ENCODE results near the gene FILIP1L. TPM values are rescaled to one million over a fixed set of nuclear protein-coding genes. Genes with fewer than 3 reads are reported as not detected.

The FILIP1L gene
- total and polyA plus RNA-seq, 8 donors: 10.6 to 98.4 (median 57.0) TPM

- WGBS, 5 donors: 31 to 74% (median 56%) methylated on average over 1 of the region's 1 CpG
- peaks cover 0 to 56% (median 36%) of the 10 kb centered on the region in 4 donors for H3K4me1 ChIP-seq
- H3K9me3 ChIP-seq: no peaks in the 10 kb centered on the region
- peak overlapping the region in 4 of 5 donors; percentile 36 to 77 (median 68) for H3K27ac ChIP-seq
- peak in 1 of 2 donors; percentile 78 for DNase-seq
- no peaks in the 10 kb centered on the region for H3K27me3 ChIP-seq
- no peak overlapping the region for H3K4me3 ChIP-seq
- intact Hi-C loops (cut with DNase I; ENCODE audit: low total_unique reads): no loop called here
- TF ChIP-seq, protein P1, sequence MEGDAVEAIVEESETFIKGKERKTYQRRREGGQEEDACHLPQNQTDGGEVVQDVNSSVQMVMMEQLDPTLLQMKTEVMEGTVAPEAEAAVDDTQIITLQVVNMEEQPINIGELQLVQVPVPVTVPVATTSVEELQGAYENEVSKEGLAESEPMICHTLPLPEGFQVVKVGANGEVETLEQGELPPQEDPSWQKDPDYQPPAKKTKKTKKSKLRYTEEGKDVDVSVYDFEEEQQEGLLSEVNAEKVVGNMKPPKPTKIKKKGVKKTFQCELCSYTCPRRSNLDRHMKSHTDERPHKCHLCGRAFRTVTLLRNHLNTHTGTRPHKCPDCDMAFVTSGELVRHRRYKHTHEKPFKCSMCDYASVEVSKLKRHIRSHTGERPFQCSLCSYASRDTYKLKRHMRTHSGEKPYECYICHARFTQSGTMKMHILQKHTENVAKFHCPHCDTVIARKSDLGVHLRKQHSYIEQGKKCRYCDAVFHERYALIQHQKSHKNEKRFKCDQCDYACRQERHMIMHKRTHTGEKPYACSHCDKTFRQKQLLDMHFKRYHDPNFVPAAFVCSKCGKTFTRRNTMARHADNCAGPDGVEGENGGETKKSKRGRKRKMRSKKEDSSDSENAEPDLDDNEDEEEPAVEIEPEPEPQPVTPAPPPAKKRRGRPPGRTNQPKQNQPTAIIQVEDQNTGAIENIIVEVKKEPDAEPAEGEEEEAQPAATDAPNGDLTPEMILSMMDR (IDR thresholded peaks at IDR 0.05): no peak
- TF ChIP-seq POLR2AphosphoS5 (IDR thresholded peaks at IDR 0.05) (peak; percentile 52 to 82 (median 56)), EP300 (IDR thresholded peaks at IDR 0.05) (no peak)
- H3K36me3 ChIP-seq: peaks cover 0 to 29% (median 27%) of the 10 kb centered on the region in 4 donors
These were observed 254.5 kb downstream of the FILIP1L start for GRCh38 chr3:99859825-99860224.

GRCh38 chr3:99858469-99858868, 255.8 kb downstream of the FILIP1L start:
- no peaks in the 10 kb centered on the region for H3K27me3 ChIP-seq
- DNase-seq: no peak
- no peaks in the 10 kb centered on the region for H3K9me3 ChIP-seq
- TF ChIP-seq POLR2A (IDR thresholded peaks at IDR 0.05): no peak
- TF ChIP-seq POLR2AphosphoS5 (IDR thresholded peaks at IDR 0.05): no peak
- TF ChIP-seq, protein P1 (IDR thresholded peaks at IDR 0.05): no peak
- TF ChIP-seq EP300 (IDR thresholded peaks at IDR 0.05): no peak
- H3K27ac ChIP-seq: peak overlapping the region in 3 of 5 donors; percentile 66 to 77 (median 71)
- H3K4me1 ChIP-seq: peaks cover 0 to 56% (median 36%) of the 10 kb centered on the region in 4 donors
- H3K36me3 ChIP-seq: peaks cover 0 to 27% (median 22%) of the 10 kb centered on the region in 4 donors
- no peak overlapping the region for H3K4me3 ChIP-seq
- WGBS, 5 donors: 74 to 87% (median 83%) methylated on average over 2 of the region's 2 CpGs
- intact Hi-C loops (cut with DNase I; ENCODE audit: low total_unique reads): no loop called here

- peaks cover 0 to 64% (median 35%) of the 10 kb centered on the region in 4 donors for H3K4me1 ChIP-seq
- WGBS, 5 donors: 11 to 48% (median 34%) methylated on average over 1 of the region's 1 CpG
These were observed 257.0 kb downstream of the FILIP1L start for GRCh38 chr3:99857278-99857677.

DNA sequence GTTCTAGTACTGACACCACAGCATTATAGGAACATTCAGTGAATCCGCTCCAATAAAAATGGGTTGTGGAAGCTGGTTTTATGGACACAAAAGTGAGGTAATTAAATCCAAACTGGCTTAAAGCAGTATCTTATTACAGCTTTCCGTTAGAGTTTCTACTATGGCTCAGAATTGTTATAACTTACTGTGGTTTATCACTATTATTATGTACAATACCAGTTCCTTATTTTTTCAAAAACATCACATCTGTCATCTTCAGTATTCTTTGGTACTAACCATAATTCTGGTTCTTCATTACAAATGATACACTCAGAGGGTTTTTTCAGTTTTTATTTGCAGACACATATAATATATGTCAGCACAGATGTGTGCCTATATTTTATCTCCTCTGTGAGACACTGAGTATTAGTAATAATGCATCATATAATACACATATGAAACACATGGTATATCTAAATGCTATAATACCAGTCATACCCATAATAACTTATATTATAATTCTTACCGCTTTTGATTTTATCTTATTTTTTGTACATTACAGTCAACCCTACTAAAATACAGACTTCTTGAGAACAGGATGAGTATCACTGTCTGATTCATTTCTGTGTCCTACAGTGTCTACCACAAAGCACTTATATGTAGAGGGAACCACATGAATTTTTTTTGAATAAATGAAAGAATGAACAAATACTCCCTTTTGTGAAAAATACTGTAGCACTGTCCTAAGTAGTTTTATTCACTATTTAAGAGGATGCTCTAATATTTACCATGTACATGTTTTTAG, 257.7 kb downstream of the FILIP1L start:
- peak overlapping the region in 2 of 5 donors; percentile 7 to 77 for H3K27ac ChIP-seq
- H3K4me3 ChIP-seq: no peak overlapping the region
- peaks cover 0 to 58% (median 33%) of the 10 kb centered on the region in 4 donors for H3K4me1 ChIP-seq
- DNase-seq: no peak
- TF ChIP-seq POLR2AphosphoS5 (IDR thresholded peaks at IDR 0.05) (no peak), EP300 (IDR thresholded peaks at IDR 0.05) (no peak), POLR2A (IDR thresholded peaks at IDR 0.05) (no peak)
- TF ChIP-seq, protein P1 (IDR thresholded peaks at IDR 0.05): no peak
- no peaks in the 10 kb centered on the region for H3K9me3 ChIP-seq
- 66 to 92% (median 91%) methylated on average over 3 of the region's 3 CpGs for WGBS, 5 donors
- no peaks in the 10 kb centered on the region for H3K27me3 ChIP-seq
- intact Hi-C loops (cut with DNase I; ENCODE audit: low total_unique reads): no loop called here
- peaks cover 0 to 12% (median 9%) of the 10 kb centered on the region in 4 donors for H3K36me3 ChIP-seq

More at GRCh38 chr3:99857278-99857677, 257.0 kb downstream of the FILIP1L start:
- no peaks in the 10 kb centered on the region for H3K27me3 ChIP-seq
- no peak overlapping the region for H3K4me3 ChIP-seq
- no peaks in the 10 kb centered on the region for H3K9me3 ChIP-seq
- intact Hi-C loops (cut with DNase I; ENCODE audit: low total_unique reads): no loop called here
- H3K27ac ChIP-seq: peak overlapping the region in 1 of 5 donors; percentile 77
- TF ChIP-seq POLR2A (IDR thresholded peaks at IDR 0.05): no peak
- no peak for TF ChIP-seq EP300 (IDR thresholded peaks at IDR 0.05)
- TF ChIP-seq, protein P1 (IDR thresholded peaks at IDR 0.05): no peak
- TF ChIP-seq POLR2AphosphoS5 (IDR thresholded peaks at IDR 0.05): no peak
- no peak for DNase-seq
- H3K36me3 ChIP-seq: peaks cover 0 to 18% (median 13%) of the 10 kb centered on the region in 4 donors

Measured in stomach (tissue), 9 donors.